AG10803 (cell line): ENCODE data around the gene PRRT3.

ENCODE experiments used
- DNase-seq: peaks from one replicate; pipeline ENCODE4 v3.0.0; 2010; ENCODE audit warnings: low read depth
- H3K4me3 ChIP-seq: 2 replicates; pipeline ENCODE4 v1.5.1; 2011; ENCODE audit warnings: mild to moderate bottlenecking, low read length, control low read depth
- TF ChIP-seq, protein P1 (sequence below): conservative IDR thresholded peaks from 2 replicates; pipeline ENCODE4 v1.5.1; 2011; ENCODE audit warnings: mild to moderate bottlenecking, low read length, control low read depth, inconsistent platforms

Gene PRRT3

DNA sequence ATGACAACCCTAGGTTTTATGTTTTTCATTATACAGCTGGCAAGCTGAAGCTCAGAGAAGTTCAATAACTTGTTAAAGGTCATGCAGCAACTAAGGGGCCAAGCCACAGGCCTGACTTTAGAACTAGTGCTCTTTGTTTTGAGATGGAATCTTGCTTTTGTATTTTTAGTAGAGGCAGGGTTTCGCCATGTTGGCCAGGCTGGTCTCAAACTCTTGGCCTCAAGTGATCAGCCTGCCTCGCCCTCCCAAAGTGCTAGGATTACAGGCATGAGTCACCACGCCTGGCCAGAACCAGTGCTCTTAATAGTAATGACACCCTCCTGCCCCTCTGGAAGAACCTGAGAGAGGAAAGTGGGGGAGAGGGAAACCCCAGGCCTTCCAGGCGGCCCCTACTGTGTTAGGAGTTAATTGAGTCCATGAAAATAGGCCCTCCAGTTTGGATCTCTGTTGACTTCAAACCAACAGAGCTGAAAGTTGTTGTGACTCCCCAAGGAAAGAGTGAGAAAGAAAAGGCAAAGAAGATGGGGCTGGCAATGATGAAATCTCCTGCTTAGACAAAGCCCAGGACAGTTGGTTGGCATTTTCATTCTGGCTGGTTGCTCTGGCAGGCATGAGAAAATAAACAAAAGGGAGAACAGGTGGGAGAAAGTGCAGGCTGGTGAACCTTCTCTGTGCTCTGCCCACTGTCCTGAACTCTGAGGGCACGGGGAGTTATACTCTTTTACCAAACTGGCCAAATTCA, 3.6 kb upstream of the PRRT3 start:
- H3K4me3 ChIP-seq = no peak overlapping the region
- TF ChIP-seq, protein P1, sequence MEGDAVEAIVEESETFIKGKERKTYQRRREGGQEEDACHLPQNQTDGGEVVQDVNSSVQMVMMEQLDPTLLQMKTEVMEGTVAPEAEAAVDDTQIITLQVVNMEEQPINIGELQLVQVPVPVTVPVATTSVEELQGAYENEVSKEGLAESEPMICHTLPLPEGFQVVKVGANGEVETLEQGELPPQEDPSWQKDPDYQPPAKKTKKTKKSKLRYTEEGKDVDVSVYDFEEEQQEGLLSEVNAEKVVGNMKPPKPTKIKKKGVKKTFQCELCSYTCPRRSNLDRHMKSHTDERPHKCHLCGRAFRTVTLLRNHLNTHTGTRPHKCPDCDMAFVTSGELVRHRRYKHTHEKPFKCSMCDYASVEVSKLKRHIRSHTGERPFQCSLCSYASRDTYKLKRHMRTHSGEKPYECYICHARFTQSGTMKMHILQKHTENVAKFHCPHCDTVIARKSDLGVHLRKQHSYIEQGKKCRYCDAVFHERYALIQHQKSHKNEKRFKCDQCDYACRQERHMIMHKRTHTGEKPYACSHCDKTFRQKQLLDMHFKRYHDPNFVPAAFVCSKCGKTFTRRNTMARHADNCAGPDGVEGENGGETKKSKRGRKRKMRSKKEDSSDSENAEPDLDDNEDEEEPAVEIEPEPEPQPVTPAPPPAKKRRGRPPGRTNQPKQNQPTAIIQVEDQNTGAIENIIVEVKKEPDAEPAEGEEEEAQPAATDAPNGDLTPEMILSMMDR = no peak
- DNase-seq = no peak

DNA sequence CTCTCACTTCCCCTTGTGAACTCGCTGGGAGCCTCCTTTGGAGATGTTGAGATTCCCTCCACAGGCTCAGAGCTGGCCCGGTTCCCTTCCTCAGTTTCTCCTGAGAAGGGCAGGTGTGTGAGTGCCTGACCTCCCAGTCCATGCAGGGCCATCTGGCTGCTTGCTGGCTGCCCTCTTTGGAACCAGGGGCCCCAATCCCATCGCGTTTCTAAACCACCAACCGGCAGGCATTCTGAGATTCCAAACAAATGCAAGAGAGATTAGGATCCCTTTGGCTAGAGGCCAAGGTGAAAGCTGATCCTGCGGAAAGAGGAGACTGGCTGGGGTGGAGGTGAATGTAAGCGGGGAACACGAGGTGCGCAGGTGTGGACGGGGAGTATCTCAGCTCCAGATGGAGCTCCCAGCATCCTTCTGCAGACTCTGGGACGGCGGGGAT, 2.9 kb upstream of the PRRT3 start:
- no peak for DNase-seq
- TF ChIP-seq, protein P1 = no peak
- no peak overlapping the region for H3K4me3 ChIP-seq

DNA sequence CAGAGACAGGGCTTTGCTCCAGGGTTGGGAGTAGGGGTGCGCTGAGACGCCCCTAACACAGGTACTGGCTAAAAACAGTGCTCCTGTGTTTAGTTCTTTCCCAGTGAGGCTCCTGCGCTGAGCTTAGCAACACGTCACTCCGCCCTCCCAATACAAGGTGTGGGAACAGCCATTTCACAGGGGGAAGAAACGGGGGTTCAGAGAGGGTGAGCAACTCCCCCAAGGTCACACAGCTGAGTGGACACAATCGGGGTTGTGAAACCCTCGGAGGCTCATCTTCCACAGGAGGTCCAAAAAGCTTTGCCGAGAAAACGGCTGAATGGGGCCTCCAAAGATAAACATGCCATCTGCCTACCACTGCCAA, 628 bp downstream of the PRRT3 start:
- peak overlapping the region; percentile 65 for H3K4me3 ChIP-seq
- TF ChIP-seq, protein P1 = no peak
- no peak for DNase-seq

DNA sequence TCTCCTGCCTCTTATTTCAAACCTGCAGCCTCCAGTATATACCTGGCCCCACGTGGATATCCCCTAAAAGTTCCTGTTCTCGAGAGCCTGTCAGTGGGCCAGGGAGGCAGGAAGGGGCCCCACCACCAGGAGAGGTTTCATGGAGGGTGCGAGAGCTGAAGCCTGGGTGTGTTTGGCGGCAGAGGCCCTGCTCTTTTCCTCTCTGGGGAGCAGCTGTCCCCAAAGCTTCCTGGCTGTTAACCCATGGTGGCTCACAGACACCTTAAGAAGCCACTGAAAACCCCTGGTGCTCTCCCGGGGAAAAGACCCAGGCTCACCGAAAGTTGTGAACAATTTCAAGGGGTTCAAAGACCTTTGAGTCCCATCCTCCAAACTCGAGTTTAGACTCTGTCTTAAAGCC, 1.1 kb downstream of the PRRT3 start:
- TF ChIP-seq, protein P1 = no peak
- H3K4me3 ChIP-seq = no peak overlapping the region
- DNase-seq = no peak

DNA sequence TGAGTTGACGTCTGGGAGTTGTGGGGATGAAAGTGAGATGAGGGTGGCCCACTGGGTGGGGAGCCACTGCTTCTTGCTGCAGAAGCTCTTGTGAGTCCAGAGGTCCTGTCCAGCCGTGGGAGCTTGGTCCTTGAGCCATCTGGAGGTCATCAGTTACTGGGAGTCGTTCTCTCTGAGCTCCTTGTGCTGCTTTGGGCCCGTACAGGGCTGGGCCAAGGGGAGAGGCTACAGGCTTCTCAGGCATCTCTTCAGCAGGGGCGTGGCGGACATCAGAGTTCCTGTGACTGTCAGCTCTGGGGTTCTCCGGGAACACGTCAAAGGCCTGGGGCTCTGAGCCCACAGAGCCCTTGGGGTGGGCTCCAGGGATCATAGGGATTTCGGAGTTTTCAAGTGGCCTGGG, 2.6 kb downstream of the PRRT3 start:
- no peak for DNase-seq
- no peak overlapping the region for H3K4me3 ChIP-seq
- TF ChIP-seq, protein P1 = no peak

DNA sequence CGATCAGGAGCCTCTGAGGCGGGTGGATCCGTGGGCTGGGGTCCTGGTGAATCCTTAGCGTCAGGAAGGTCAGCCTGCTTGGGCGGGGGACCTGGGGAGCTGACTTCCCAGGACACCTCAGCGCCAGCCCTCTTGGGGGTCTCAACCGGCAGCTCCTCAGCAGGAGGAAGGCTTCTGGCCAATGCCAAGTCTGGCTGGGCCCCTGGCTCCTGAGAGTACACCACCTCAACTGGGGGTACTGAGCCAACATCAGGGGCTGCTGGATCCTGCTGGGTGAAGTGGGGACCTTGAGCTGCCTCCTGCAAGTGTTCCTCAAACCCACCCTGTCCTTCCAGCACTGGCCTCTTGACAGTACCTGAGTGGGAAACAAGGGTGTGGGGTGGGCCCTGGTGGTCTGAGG, 3.1 kb downstream of the PRRT3 start:
- no peak for DNase-seq
- H3K4me3 ChIP-seq = no peak overlapping the region
- TF ChIP-seq, protein P1 = no peak

DNA sequence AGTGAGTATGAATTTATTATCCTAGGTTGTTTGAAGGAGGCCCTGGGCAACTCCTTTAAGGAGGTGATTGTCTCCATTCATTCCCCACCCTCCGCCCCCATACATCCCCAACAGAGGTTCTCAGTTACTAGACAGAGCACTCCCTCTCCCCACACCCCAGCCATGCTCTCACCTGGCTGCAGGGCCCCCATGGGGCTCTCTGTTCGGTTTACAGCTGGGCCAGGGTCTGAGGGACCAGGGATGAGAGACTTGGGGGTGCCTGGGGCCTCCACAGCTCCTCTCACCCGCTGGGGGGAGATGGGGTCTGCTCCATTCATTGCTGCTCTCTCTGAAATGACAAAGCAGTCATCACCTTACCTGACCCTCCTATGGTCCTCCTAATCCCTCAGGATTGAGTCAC, 3.6 kb downstream of the PRRT3 start:
- TF ChIP-seq, protein P1 = no peak
- H3K4me3 ChIP-seq = no peak overlapping the region
- no peak for DNase-seq
